Bronchial epithelial cell (primary cell): ENCODE measurements around the gene PTK6. TPM values are rescaled to one million over a fixed set of nuclear protein-coding genes. Genes with fewer than 3 reads are reported as not detected.
"Not testable (repeated sequence)": the region's sequence is repeated elsewhere in the genome, so short reads cannot be mapped to it uniquely, and the experiment has no call there.

ENCODE experiments used
- DNase-seq: peaks from one replicate; pipeline ENCODE4 v3.0.0-alpha.2; 2010; ENCODE audit warnings: low read depth
- FAIRE-seq: peaks from 2 replicates; lab custom pipeline; 2011; peaks lifted over from hg19 to GRCh38; lab: Jason Lieb, UNC
- H3K27me3 ChIP-seq: 2 replicates; pipeline ENCODE4 v1.5.1; 2011; ENCODE audit warnings: low read length; ENCODE audit not compliant: control insufficient read depth, insufficient read depth
- H3K36me3 ChIP-seq: 2 replicates; pipeline ENCODE4 v1.5.1; 2011; ENCODE audit warnings: low read length; ENCODE audit not compliant: control insufficient read depth, insufficient read depth
- H3K4me3 ChIP-seq: 2 replicates; pipeline ENCODE4 v1.5.1; 2011; ENCODE audit warnings: mild to moderate bottlenecking, low read depth, low read length, control low read depth
- total RNA-seq: library from RNA; depleted of rRNA; stranded (reverse); fragments of >200 nt; gene quantifications from 2 replicates; pipeline ENCODE4 v1.2.1, GENCODE V29; 2014
- TF ChIP-seq, protein P1 (sequence below): IDR thresholded peaks from 2 replicates; pipeline ENCODE4 v1.5.1; 2011; ENCODE audit warnings: mild to moderate bottlenecking, moderate library complexity, low read length, control low read depth, inconsistent platforms; ENCODE audit not compliant: insufficient read depth, severe bottlenecking

PTK6 gene
- total RNA-seq, 1 donor from 2014 or later: 59.5 TPM

DNA sequence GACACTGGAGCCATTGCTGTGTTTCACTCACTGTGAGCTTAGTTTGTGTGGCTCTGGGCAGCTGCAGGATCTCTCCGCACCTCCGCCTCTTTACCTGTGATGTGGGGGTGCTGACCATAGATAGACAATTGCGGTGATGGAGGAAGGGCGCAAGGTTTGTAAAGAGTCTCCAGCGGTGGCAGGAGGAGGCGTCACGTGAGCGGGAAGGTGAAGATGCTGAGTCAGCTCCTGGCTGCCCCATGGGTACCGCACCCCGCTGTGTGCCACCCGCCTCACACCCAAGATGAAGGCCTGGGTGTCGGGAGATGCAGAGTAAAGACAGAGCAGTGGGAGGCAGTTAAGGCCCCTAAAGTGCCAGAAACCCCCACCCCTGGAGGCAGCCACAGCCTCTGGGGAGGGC is 55.7 kb downstream of the PTK6 start:
- TF ChIP-seq, protein P1, sequence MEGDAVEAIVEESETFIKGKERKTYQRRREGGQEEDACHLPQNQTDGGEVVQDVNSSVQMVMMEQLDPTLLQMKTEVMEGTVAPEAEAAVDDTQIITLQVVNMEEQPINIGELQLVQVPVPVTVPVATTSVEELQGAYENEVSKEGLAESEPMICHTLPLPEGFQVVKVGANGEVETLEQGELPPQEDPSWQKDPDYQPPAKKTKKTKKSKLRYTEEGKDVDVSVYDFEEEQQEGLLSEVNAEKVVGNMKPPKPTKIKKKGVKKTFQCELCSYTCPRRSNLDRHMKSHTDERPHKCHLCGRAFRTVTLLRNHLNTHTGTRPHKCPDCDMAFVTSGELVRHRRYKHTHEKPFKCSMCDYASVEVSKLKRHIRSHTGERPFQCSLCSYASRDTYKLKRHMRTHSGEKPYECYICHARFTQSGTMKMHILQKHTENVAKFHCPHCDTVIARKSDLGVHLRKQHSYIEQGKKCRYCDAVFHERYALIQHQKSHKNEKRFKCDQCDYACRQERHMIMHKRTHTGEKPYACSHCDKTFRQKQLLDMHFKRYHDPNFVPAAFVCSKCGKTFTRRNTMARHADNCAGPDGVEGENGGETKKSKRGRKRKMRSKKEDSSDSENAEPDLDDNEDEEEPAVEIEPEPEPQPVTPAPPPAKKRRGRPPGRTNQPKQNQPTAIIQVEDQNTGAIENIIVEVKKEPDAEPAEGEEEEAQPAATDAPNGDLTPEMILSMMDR: no peak
- no peak for DNase-seq
- Histone ChIP-seq H3K36me3 (no peaks in the 10 kb centered on the region), H3K27me3 (no peaks in the 10 kb centered on the region), H3K4me3 (no peak overlapping the region)
- peak; percentile 76 for FAIRE-seq

DNA sequence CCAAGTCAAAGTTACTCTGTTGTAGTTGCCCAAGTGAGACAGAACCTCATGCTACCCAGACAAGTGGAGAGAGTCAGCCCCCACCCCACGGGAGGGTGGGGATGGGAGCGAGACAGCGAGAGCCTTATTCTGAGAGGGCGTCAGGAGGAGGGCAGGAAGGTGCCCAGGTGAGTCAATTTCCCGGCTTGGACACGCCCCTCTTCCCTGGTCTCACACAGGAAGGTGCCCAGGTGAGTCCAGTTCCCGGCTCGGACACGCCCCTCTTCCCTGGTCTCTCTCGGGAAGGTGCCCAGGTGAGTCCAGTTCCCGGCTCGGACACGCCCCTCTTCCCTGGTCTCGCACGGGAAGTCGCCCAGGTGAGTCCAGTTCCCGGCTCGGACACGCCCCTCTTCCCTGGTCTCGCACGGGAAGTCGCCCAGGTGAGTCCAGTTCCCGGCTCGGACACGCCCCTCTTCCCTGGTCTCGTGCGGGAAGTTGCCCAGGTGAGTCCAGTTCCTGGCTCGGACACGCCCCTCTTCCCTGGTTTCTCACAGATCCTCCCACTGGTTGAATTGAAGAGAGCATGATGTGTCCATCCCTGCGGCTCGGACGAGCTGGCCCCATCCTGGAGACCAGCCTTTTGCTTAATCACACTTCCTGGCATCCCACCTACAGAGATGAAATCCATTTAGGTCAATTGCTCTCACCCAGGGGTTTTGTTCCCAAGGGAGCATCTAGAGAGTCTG is 57.3 kb downstream of the PTK6 start:
- FAIRE-seq, H3K36me3 ChIP-seq, H3K4me3 ChIP-seq, H3K27me3 ChIP-seq: not testable (repeated sequence)
- DNase-seq: peak; percentile 20

DNA sequence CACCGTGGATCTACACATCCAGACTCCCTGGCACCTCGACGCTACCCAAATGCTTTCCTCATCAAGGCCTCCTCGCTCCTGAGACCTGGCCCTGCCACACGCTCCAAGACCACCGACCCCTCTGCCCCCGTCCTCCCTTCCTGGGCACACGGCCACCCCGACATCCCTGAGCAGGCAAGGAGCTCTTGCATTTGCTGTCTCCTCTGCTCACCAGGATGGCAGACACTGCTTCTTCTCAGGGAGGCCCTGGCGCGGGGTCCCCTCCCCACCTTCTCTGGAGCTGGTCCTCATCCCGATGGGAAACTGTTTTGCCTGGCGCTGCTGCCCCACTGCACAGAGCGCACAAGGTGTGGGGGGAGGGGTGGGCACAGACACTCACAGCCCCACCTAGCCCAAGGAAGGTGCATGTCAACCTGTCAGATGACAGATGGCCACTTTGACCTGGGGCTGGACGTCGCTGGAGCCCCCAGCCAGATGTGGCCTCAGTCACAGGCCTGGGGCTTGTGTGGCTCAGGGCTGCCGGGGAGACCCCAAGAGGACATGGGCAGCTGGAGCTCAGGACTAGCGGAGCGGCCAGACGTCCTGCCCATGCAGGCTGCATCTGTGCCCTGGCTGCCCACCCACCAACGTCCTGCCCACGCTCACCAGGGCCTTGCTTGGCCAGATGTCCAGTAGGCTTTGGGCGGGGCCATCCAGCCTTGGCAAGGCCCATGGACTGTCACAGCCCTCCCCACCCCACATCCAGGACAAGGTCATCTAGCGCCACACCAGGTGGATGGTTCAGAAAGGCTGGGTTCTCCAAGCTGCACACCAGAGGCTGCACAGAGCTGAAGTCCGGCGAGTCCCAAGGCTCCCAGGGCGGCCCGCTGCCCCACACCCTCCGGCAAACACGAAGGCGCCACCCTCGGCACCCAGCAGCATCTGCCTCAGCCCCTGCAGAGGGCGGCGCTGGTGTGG is 58.6 kb downstream of the PTK6 start:
- no peak for FAIRE-seq
- no peak for DNase-seq
- H3K27me3 ChIP-seq: peaks cover 9% of the 10 kb centered on the region
- no peaks in the 10 kb centered on the region for H3K36me3 ChIP-seq
- H3K4me3 ChIP-seq: no peak overlapping the region
- TF ChIP-seq, protein P1: no peak

Other genes with a start within 250 kb of the PTK6 start
- not detected in 2 replicates for gene COL20A1, start 244.2 kb downstream of the PTK6 start, total RNA-seq
- gene CHRNA4, start 176.0 kb downstream of the PTK6 start, total RNA-seq: not detected in 2 replicates
- not detected in 2 replicates for gene KCNQ2, start 64.7 kb downstream of the PTK6 start, total RNA-seq
- gene EEF1A2, start 38.3 kb downstream of the PTK6 start, total RNA-seq: 1.1 and 1.9 TPM in 2 replicates
- 21.9 and 35.6 TPM in 2 replicates for gene PPDPF, start 16.6 kb downstream of the PTK6 start, total RNA-seq
- 0.13 and 0.79 TPM in 2 replicates for gene SRMS, start 10.4 kb upstream of the PTK6 start, total RNA-seq
- gene FNDC11, start 16.8 kb upstream of the PTK6 start, total RNA-seq: 0.26 and 0.90 TPM in 2 replicates
- gene HELZ2, start 36.9 kb upstream of the PTK6 start, total RNA-seq: 13.7 and 30.6 TPM in 2 replicates
- 13.2 and 13.8 TPM in 2 replicates for gene GMEB2, start 89.7 kb upstream of the PTK6 start, total RNA-seq
- 0.26 TPM in 1 of 2 replicates, not detected in the other for gene STMN3, start 116.0 kb upstream of the PTK6 start, total RNA-seq
- gene RTEL1, start 120.9 kb upstream of the PTK6 start, total RNA-seq: 4.5 and 5.8 TPM in 2 replicates
- 4.9 and 7.1 TPM in 2 replicates for gene TNFRSF6B, start 159.3 kb upstream of the PTK6 start, total RNA-seq
- gene ARFRP1, start 170.6 kb upstream of the PTK6 start, total RNA-seq: 49.2 and 55.5 TPM in 2 replicates
- 17.7 and 25.5 TPM in 2 replicates for gene ZGPAT, start 170.7 kb upstream of the PTK6 start, total RNA-seq
- 0.53 and 2.0 TPM in 2 replicates for gene LIME1, start 199.3 kb upstream of the PTK6 start, total RNA-seq
- gene SLC2A4RG, start 202.4 kb upstream of the PTK6 start, total RNA-seq: 14.0 and 21.8 TPM in 2 replicates